Mesenchymal stem cell (in vitro differentiated cells and primary cell): ENCODE measurements around the gene FAM216A.
"Not testable (repeated sequence)": the region's sequence is repeated elsewhere in the genome, so short reads cannot be mapped to it uniquely, and the experiment has no call there.

Source experiments
- DNase-seq: peaks from one replicate; pipeline ENCODE4 v3.0.0-alpha.2; 2013
- H2AFZ ChIP-seq: one replicate; pipeline ENCODE4 v1.6.1; 2013; ENCODE audit warnings: low read depth, mild to moderate bottlenecking, control low read depth, inconsistent platforms, low read length, moderate library complexity
- H2AK5ac ChIP-seq: 2 replicates; pipeline ENCODE4 v1.6.1; 2013; ENCODE audit warnings: low read length, moderate library complexity, mild to moderate bottlenecking, inconsistent platforms; ENCODE audit not compliant: severe bottlenecking
- H2BK120ac ChIP-seq: one replicate; pipeline ENCODE4 v1.6.1; 2013; ENCODE audit warnings: low read depth, mild to moderate bottlenecking, inconsistent platforms, low read length, moderate library complexity
- H2BK12ac ChIP-seq, 2 experiments: one replicate each; pipeline ENCODE4 v1.6.1; 2013; ENCODE audit warnings: inconsistent platforms in 2 of 2, low read length in 2 of 2, mild to moderate bottlenecking in 2 of 2, moderate library complexity in 2 of 2, control low read depth in 1 of 2
- H2BK15ac ChIP-seq: one replicate; pipeline ENCODE4 v1.6.1; 2013; ENCODE audit warnings: mild to moderate bottlenecking, low read depth, inconsistent platforms; ENCODE audit not compliant: poor library complexity, severe bottlenecking
- H2BK5ac ChIP-seq: 2 replicates; pipeline ENCODE4 v1.6.1; 2013; ENCODE audit warnings: low read depth, mild to moderate bottlenecking, low read length, control low read depth, inconsistent platforms; ENCODE audit not compliant: poor library complexity, severe bottlenecking
- H3K14ac ChIP-seq, 2 experiments: one replicate each; pipeline ENCODE4 v1.6.1; 2013; ENCODE audit warnings: inconsistent platforms in 2 of 2, low read length in 2 of 2, control low read depth in 1 of 2, mild to moderate bottlenecking in 1 of 2, moderate library complexity in 1 of 2
- H3K18ac ChIP-seq, 2 experiments: one replicate each; pipeline ENCODE4 v1.6.1; 2013; ENCODE audit warnings: inconsistent platforms in 2 of 2, low read length in 2 of 2, control low read depth in 1 of 2, low read depth in 1 of 2, mild to moderate bottlenecking in 1 of 2
- H3K23ac ChIP-seq, 2 experiments: one replicate each; pipeline ENCODE4 v1.6.1; 2013; ENCODE audit warnings: inconsistent platforms in 2 of 2, low read length in 2 of 2, mild to moderate bottlenecking in 2 of 2, moderate library complexity in 2 of 2, control low read depth in 1 of 2
- H3K27ac ChIP-seq: 2 replicates; pipeline ENCODE4 v1.5.1; 2013; ENCODE audit warnings: mild to moderate bottlenecking, moderate library complexity, low read length, control low read depth, inconsistent platforms; ENCODE audit not compliant: poor library complexity, severe bottlenecking
- H3K27me3 ChIP-seq, 2 experiments: 2 replicates each; pipeline versions ENCODE4 v1.6.1 to v1.7.0; 2013; ENCODE audit warnings: low read length in 2 of 2, mild to moderate bottlenecking in 2 of 2, moderate library complexity in 2 of 2, control low read depth in 1 of 2, inconsistent platforms in 1 of 2; ENCODE audit not compliant: control insufficient read depth in 1 of 2, insufficient read depth in 1 of 2
- H3K36me3 ChIP-seq, 2 experiments: 2 replicates each; pipeline versions ENCODE4 v1.6.1 to v1.7.0; 2013; ENCODE audit warnings: low read length in 2 of 2, control low read depth in 1 of 2, inconsistent platforms in 1 of 2, low read depth in 1 of 2, mild to moderate bottlenecking in 1 of 2; ENCODE audit not compliant: insufficient read depth in 2 of 2, control insufficient read depth in 1 of 2
- H3K4ac ChIP-seq, 2 experiments: one replicate each; pipeline ENCODE4 v1.6.1; 2013; ENCODE audit warnings: inconsistent platforms in 2 of 2, low read length in 2 of 2, mild to moderate bottlenecking in 2 of 2, moderate library complexity in 2 of 2, control low read depth in 1 of 2, low read depth in 1 of 2
- H3K4me1 ChIP-seq: 2 replicates; pipeline ENCODE4 v1.6.1; 2013; ENCODE audit warnings: low read depth, low read length, control low read depth; ENCODE audit not compliant: control insufficient read depth, insufficient read depth
- H3K4me2 ChIP-seq: 2 replicates; pipeline ENCODE4 v1.6.1; 2013; ENCODE audit warnings: low read length, mild to moderate bottlenecking, inconsistent platforms; ENCODE audit not compliant: poor library complexity, severe bottlenecking
- H3K4me3 ChIP-seq, 2 experiments: 2 replicates each; pipeline versions ENCODE4 v1.5.1 to v1.7.0; 2013; ENCODE audit warnings: low read length in 2 of 2, mild to moderate bottlenecking in 2 of 2, control low read depth in 1 of 2, low read depth in 1 of 2; ENCODE audit not compliant: insufficient read depth in 1 of 2
- H3K79me1 ChIP-seq: replicated peaks from 2 replicates; pipeline ENCODE4 v1.6.1; 2013; ENCODE audit warnings: mild to moderate bottlenecking, control low read depth, low read length, inconsistent platforms; ENCODE audit not compliant: poor library complexity, severe bottlenecking
- H3K9ac ChIP-seq: 2 replicates; pipeline ENCODE4 v1.7.0; 2013; ENCODE audit warnings: mild to moderate bottlenecking, low read length, moderate library complexity
- H3K9me3 ChIP-seq: 2 replicates; pipeline ENCODE4 v1.7.0; 2013; ENCODE audit warnings: mild to moderate bottlenecking, low read length; ENCODE audit not compliant: control insufficient read depth
- H4K8ac ChIP-seq: one replicate; pipeline ENCODE4 v1.6.1; 2013; ENCODE audit warnings: inconsistent platforms, mild to moderate bottlenecking, low read length, moderate library complexity
- H4K91ac ChIP-seq: one replicate; pipeline ENCODE4 v1.6.1; 2013; ENCODE audit warnings: mild to moderate bottlenecking, low read length, inconsistent platforms
- WGBS: methylation state at CpG from one replicate; pipeline ENCODE4 v1.1.7; 2013; ENCODE audit warnings: mixed read lengths; 5-methylcytosine and 5-hydroxymethylcytosine counted together

FAM216A gene

GRCh38 chr12:110465765-110466164, 2.9 kb upstream of the FAM216A start:
- not testable (repeated sequence) for H4K91ac ChIP-seq, H2AK5ac ChIP-seq, H3K27ac ChIP-seq, H3K14ac ChIP-seq, H3K4ac ChIP-seq, DNase-seq, H3K4me3 ChIP-seq, H4K8ac ChIP-seq, H3K23ac ChIP-seq, H2AFZ ChIP-seq, H2BK15ac ChIP-seq, H3K18ac ChIP-seq, H3K9me3 ChIP-seq, H2BK120ac ChIP-seq, H2BK5ac ChIP-seq, H3K27me3 ChIP-seq, H3K4me2 ChIP-seq, H3K4me1 ChIP-seq, H2BK12ac ChIP-seq
- Histone ChIP-seq H3K36me3 (peaks cover 3 to 16% of the 10 kb centered on the region in 2 experiments), H3K9ac (peak overlapping the region; percentile 99), H3K79me1 (peaks cover 33% of the 10 kb centered on the region)
- WGBS = 98% methylated on average over 10 of the region's 11 CpGs

DNA sequence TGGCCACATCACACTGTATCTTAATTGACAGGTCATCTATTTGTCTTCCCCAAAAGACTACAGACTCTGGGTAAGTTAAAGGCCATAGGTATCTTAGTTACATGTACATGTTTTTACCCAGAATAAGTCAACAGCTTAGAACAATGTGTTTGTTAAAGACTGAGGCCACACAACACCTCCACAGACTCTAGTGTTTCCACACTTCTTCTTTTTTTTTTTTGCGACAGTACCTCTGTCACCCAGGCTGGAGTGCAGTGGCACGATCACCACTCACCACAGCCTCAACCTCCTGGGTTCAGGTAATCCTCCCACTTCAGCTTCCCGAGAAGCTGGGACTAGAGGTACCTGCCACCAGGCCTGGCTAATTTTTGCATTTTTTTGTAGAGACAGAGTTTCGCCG, 1.9 kb upstream of the FAM216A start:
- 81% methylated on average over 5 of the region's 5 CpGs for WGBS

DNA sequence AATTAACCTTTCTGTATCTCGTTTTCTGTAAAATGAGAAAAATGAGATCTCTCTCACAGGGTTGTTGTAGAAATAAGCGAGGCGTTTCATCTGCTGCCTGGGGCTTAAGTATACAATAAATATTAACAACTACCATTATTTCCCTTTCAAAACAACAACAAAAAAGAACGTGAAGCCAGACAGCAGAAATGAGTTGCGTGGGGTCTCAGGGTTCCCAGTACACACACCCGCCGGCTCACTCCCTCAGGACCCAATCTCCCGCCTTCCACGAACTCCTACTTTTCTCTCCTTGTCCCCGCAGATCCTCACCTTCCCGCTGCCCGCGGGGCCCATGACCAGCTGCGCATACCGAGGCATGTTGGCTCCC, 815 bp upstream of the FAM216A start:
- Histone ChIP-seq H4K8ac (no peak overlapping the region), H3K4me1 (peaks cover 6% of the 10 kb centered on the region), H2BK15ac (no peak overlapping the region), H2BK120ac (no peak overlapping the region), H3K79me1 (peaks cover 23% of the 10 kb centered on the region), H2BK5ac (no peak overlapping the region), H3K4ac (no peak overlapping the region), H4K91ac (no peak overlapping the region), H3K4me3 (peak overlapping the region; percentile 79 to 92), H3K18ac (no peak overlapping the region), H3K23ac (peak overlapping the region in 1 of 2 experiments; percentile 31), H2AK5ac (no peak overlapping the region), H3K9me3 (no peaks in the 10 kb centered on the region), H3K27me3 (no peaks in the 10 kb centered on the region), H3K9ac (peak overlapping the region; percentile 99), H3K4me2 (peak overlapping the region; percentile 58), H2BK12ac (no peak overlapping the region), H3K36me3 (peaks cover 0 to 16% of the 10 kb centered on the region in 2 experiments), H3K27ac (peak overlapping the region; percentile 32), H2AFZ (peak overlapping the region; percentile 89), H3K14ac (no peak overlapping the region)
- WGBS = under 1% methylated on average over 12 of the region's 15 CpGs
- DNase-seq = no peak

More for the DNA sequence above, 1.9 kb upstream of the FAM216A start:
- H3K4me3 ChIP-seq = peak overlapping the region in 1 of 2 experiments; percentile 92
- no peak overlapping the region for H3K4ac ChIP-seq
- H4K8ac ChIP-seq = no peak overlapping the region
- no peak overlapping the region for H3K14ac ChIP-seq
- H3K23ac ChIP-seq = no peak overlapping the region
- H3K18ac ChIP-seq = no peak overlapping the region
- no peak for DNase-seq
- no peak overlapping the region for H2BK12ac ChIP-seq
- H3K9ac ChIP-seq = peak overlapping the region; percentile 99
- no peak overlapping the region for H2BK120ac ChIP-seq
- H4K91ac ChIP-seq = no peak overlapping the region
- H3K36me3 ChIP-seq = peaks cover under 1 to 16% of the 10 kb centered on the region in 2 experiments
- no peak overlapping the region for H2AK5ac ChIP-seq
- H2BK5ac ChIP-seq = no peak overlapping the region
- no peak overlapping the region for H3K4me2 ChIP-seq
- peaks cover 27% of the 10 kb centered on the region for H3K79me1 ChIP-seq
- H3K4me1 ChIP-seq = peaks cover 6% of the 10 kb centered on the region
- no peak overlapping the region for H2AFZ ChIP-seq
- H3K27ac ChIP-seq = no peak overlapping the region
- H2BK15ac ChIP-seq = no peak overlapping the region
- no peaks in the 10 kb centered on the region for H3K9me3 ChIP-seq
- H3K27me3 ChIP-seq = no peaks in the 10 kb centered on the region

- H3K4me2 ChIP-seq = no peak overlapping the region
- H3K4ac ChIP-seq = no peak overlapping the region
- no peak overlapping the region for H3K27ac ChIP-seq
- H4K91ac ChIP-seq = no peak overlapping the region
- H3K23ac ChIP-seq = no peak overlapping the region
- no peak overlapping the region for H2AK5ac ChIP-seq
- H2BK12ac ChIP-seq = no peak overlapping the region
- peaks cover 11% of the 10 kb centered on the region for H3K79me1 ChIP-seq
- H3K18ac ChIP-seq = no peak overlapping the region
- no peak overlapping the region for H4K8ac ChIP-seq
- H2BK120ac ChIP-seq = no peak overlapping the region
- H3K36me3 ChIP-seq = peaks cover 12 to 20% of the 10 kb centered on the region in 2 experiments
- H3K4me1 ChIP-seq = no peaks in the 10 kb centered on the region
- WGBS = 96% methylated on average over 2 of the region's 7 CpGs
- no peak overlapping the region for H3K9ac ChIP-seq
- no peak overlapping the region for H3K14ac ChIP-seq
- H2AFZ ChIP-seq = no peak overlapping the region
- no peaks in the 10 kb centered on the region for H3K9me3 ChIP-seq
- DNase-seq = peak; percentile 43
- no peak overlapping the region for H2BK15ac ChIP-seq
- H2BK5ac ChIP-seq = no peak overlapping the region
- no peaks in the 10 kb centered on the region for H3K27me3 ChIP-seq
- no peak overlapping the region for H3K4me3 ChIP-seq
These were observed 6.8 kb downstream of the FAM216A start for GRCh38 chr12:110475426-110475825.
